ENCODE measurements around the gene KLHL22.

Gene KLHL22

GRCh38 chr22:20400606-20401375 lies 94.8 kb downstream of the KLHL22 start:
- no peak overlapping the region for H4K8ac ChIP-seq (ENCODE audit: low read depth, low read length)
- no peak overlapping the region for H4K91ac ChIP-seq (ENCODE audit: low read depth, low read length)
- no peak overlapping the region for H3K9ac ChIP-seq (ENCODE audit: low read length)
- no peak overlapping the region for H2BK120ac ChIP-seq (ENCODE audit: insufficient read depth, low read length, poor library complexity)
- H3K36me3 ChIP-seq (ENCODE audit: control insufficient read depth in 1 of 2, insufficient read depth in 2 of 2, low read length in 2 of 2) = peaks cover 29 to 42% of the 10 kb centered on the region in 2 experiments
- H3K79me1 ChIP-seq (ENCODE audit: low read length) = no peaks in the 10 kb centered on the region
- no peak overlapping the region for H3K4ac ChIP-seq (ENCODE audit: low read depth, low read length)
- no peak overlapping the region for H3K27ac ChIP-seq (ENCODE audit: low read depth, low read length)
- WGBS (ENCODE audit: extremely low coverage, insufficient coverage, insufficient read length) = no CpG with 5 or more reads among the region's 15 CpGs
- H2AFZ ChIP-seq (ENCODE audit: insufficient read depth, low read length, poor library complexity) = no peak overlapping the region
- no peak for DNase-seq
- peaks cover 4% of the 10 kb centered on the region for H3K9me3 ChIP-seq (ENCODE audit: insufficient read depth, low read depth, low read length)
- H3K27me3 ChIP-seq (ENCODE audit: insufficient read depth, low read length) = no peaks in the 10 kb centered on the region
- no peak overlapping the region for H2AK5ac ChIP-seq (ENCODE audit: low read length)
- no peak overlapping the region for H3K4me2 ChIP-seq (ENCODE audit: low read length)
- H3K79me2 ChIP-seq (ENCODE audit: control insufficient read depth, insufficient read depth, low read length, poor library complexity) = no peaks in the 10 kb centered on the region
- no peak overlapping the region for H3K14ac ChIP-seq (ENCODE audit: low read length)
- H3K4me3 ChIP-seq (ENCODE audit: low read depth, low read length) = no peak overlapping the region
- H4K12ac ChIP-seq (ENCODE audit: low read depth, low read length) = no peak overlapping the region
- no peak overlapping the region for H2BK12ac ChIP-seq (ENCODE audit: low read length)
- H2BK5ac ChIP-seq (ENCODE audit: low read depth, low read length, poor library complexity) = no peak overlapping the region
- H3K18ac ChIP-seq (ENCODE audit: low read length) = no peak overlapping the region
- H3K4me1 ChIP-seq (ENCODE audit: control insufficient read depth in 1 of 2, insufficient read depth in 2 of 2, low read length in 2 of 2) = no peaks in the 10 kb centered on the region
- H3K23ac ChIP-seq (ENCODE audit: low read length) = no peak overlapping the region

- no peak overlapping the region for H2BK120ac ChIP-seq (ENCODE audit: insufficient read depth, low read length, poor library complexity)
- H3K9ac ChIP-seq (ENCODE audit: low read length) = no peak overlapping the region
- no peak overlapping the region for H3K4me3 ChIP-seq (ENCODE audit: low read depth, low read length)
- WGBS (ENCODE audit: extremely low coverage, insufficient coverage, insufficient read length) = no CpG with 5 or more reads among the region's 4 CpGs
- no peak overlapping the region for H2BK5ac ChIP-seq (ENCODE audit: low read depth, low read length, poor library complexity)
- H2BK12ac ChIP-seq (ENCODE audit: low read length) = no peak overlapping the region
- H3K4me2 ChIP-seq (ENCODE audit: low read length) = no peak overlapping the region
- H3K23ac ChIP-seq (ENCODE audit: low read length) = no peak overlapping the region
- H3K14ac ChIP-seq (ENCODE audit: low read length) = no peak overlapping the region
- H2AK5ac ChIP-seq (ENCODE audit: low read length) = no peak overlapping the region
- peaks cover 24 to 36% of the 10 kb centered on the region in 2 experiments for H3K36me3 ChIP-seq (ENCODE audit: control insufficient read depth in 1 of 2, insufficient read depth in 2 of 2, low read length in 2 of 2)
- no peaks in the 10 kb centered on the region for H3K79me1 ChIP-seq (ENCODE audit: low read length)
- no peak for DNase-seq
- H3K4me1 ChIP-seq (ENCODE audit: control insufficient read depth in 1 of 2, insufficient read depth in 2 of 2, low read length in 2 of 2) = peaks cover 6 to 7% of the 10 kb centered on the region in 2 experiments
- H4K8ac ChIP-seq (ENCODE audit: low read depth, low read length) = no peak overlapping the region
- peaks cover 8% of the 10 kb centered on the region for H3K9me3 ChIP-seq (ENCODE audit: insufficient read depth, low read depth, low read length)
- no peak overlapping the region for H3K27ac ChIP-seq (ENCODE audit: low read depth, low read length)
- H4K12ac ChIP-seq (ENCODE audit: low read depth, low read length) = no peak overlapping the region
- no peaks in the 10 kb centered on the region for H3K27me3 ChIP-seq (ENCODE audit: insufficient read depth, low read length)
- H4K91ac ChIP-seq (ENCODE audit: low read depth, low read length) = no peak overlapping the region
- no peaks in the 10 kb centered on the region for H3K79me2 ChIP-seq (ENCODE audit: control insufficient read depth, insufficient read depth, low read length, poor library complexity)
- no peak overlapping the region for H3K18ac ChIP-seq (ENCODE audit: low read length)
- no peak overlapping the region for H2AFZ ChIP-seq (ENCODE audit: insufficient read depth, low read length, poor library complexity)
- no peak overlapping the region for H3K4ac ChIP-seq (ENCODE audit: low read depth, low read length)
Measured at GRCh38 chr22:20399866-20400605, 95.6 kb downstream of the KLHL22 start.

GRCh38 chr22:20398420-20398819 lies 97.2 kb downstream of the KLHL22 start:
- Histone ChIP-seq H3K79me2 (ENCODE audit: control insufficient read depth, insufficient read depth, low read length, poor library complexity) (peaks cover 5% of the 10 kb centered on the region), H2BK120ac (ENCODE audit: insufficient read depth, low read length, poor library complexity) (no peak overlapping the region), H3K79me1 (ENCODE audit: low read length) (peaks cover 5% of the 10 kb centered on the region), H3K4me3 (ENCODE audit: low read depth, low read length) (no peak overlapping the region), H4K91ac (ENCODE audit: low read depth, low read length) (no peak overlapping the region), H4K8ac (ENCODE audit: low read depth, low read length) (no peak overlapping the region), H3K14ac (ENCODE audit: low read length) (no peak overlapping the region), H3K23ac (ENCODE audit: low read length) (no peak overlapping the region), H2AK5ac (ENCODE audit: low read length) (no peak overlapping the region), H3K27me3 (ENCODE audit: insufficient read depth, low read length) (no peaks in the 10 kb centered on the region), H3K4ac (ENCODE audit: low read depth, low read length) (no peak overlapping the region), H3K27ac (ENCODE audit: low read depth, low read length) (no peak overlapping the region), H3K9me3 (ENCODE audit: insufficient read depth, low read depth, low read length) (peaks cover 6% of the 10 kb centered on the region), H3K9ac (ENCODE audit: low read length) (no peak overlapping the region), H3K18ac (ENCODE audit: low read length) (no peak overlapping the region), H2BK5ac (ENCODE audit: low read depth, low read length, poor library complexity) (no peak overlapping the region), H3K4me1 (ENCODE audit: control insufficient read depth in 1 of 2, insufficient read depth in 2 of 2, low read length in 2 of 2) (peaks cover 12 to 15% of the 10 kb centered on the region in 2 experiments), H3K4me2 (ENCODE audit: low read length) (no peak overlapping the region), H2AFZ (ENCODE audit: insufficient read depth, low read length, poor library complexity) (no peak overlapping the region), H3K36me3 (ENCODE audit: control insufficient read depth in 1 of 2, insufficient read depth in 2 of 2, low read length in 2 of 2) (peaks cover 18 to 23% of the 10 kb centered on the region in 2 experiments), H4K12ac (ENCODE audit: low read depth, low read length) (no peak overlapping the region), H2BK12ac (ENCODE audit: low read length) (no peak overlapping the region)
- DNase-seq = no peak
- WGBS (ENCODE audit: extremely low coverage, insufficient coverage, insufficient read length) = no CpG with 5 or more reads among the region's 5 CpGs

- H3K36me3 ChIP-seq (ENCODE audit: control insufficient read depth in 1 of 2, insufficient read depth in 2 of 2, low read length in 2 of 2) = peaks cover 17% of the 10 kb centered on the region in 2 experiments
- no peak overlapping the region for H3K23ac ChIP-seq (ENCODE audit: low read length)
- no peak overlapping the region for H2AFZ ChIP-seq (ENCODE audit: insufficient read depth, low read length, poor library complexity)
- H3K79me1 ChIP-seq (ENCODE audit: low read length) = peaks cover 5% of the 10 kb centered on the region
- no peak overlapping the region for H2BK12ac ChIP-seq (ENCODE audit: low read length)
- no peak overlapping the region for H3K9ac ChIP-seq (ENCODE audit: low read length)
- H2AK5ac ChIP-seq (ENCODE audit: low read length) = no peak overlapping the region
- H3K79me2 ChIP-seq (ENCODE audit: control insufficient read depth, insufficient read depth, low read length, poor library complexity) = peaks cover 5% of the 10 kb centered on the region
- WGBS (ENCODE audit: extremely low coverage, insufficient coverage, insufficient read length) = no CpG with 5 or more reads among the region's 2 CpGs
- H2BK120ac ChIP-seq (ENCODE audit: insufficient read depth, low read length, poor library complexity) = no peak overlapping the region
- H3K9me3 ChIP-seq (ENCODE audit: insufficient read depth, low read depth, low read length) = peaks cover 6% of the 10 kb centered on the region
- H3K4me1 ChIP-seq (ENCODE audit: control insufficient read depth in 1 of 2, insufficient read depth in 2 of 2, low read length in 2 of 2) = peaks cover 13 to 18% of the 10 kb centered on the region in 2 experiments
- H3K4ac ChIP-seq (ENCODE audit: low read depth, low read length) = no peak overlapping the region
- H3K27me3 ChIP-seq (ENCODE audit: insufficient read depth, low read length) = no peaks in the 10 kb centered on the region
- H2BK5ac ChIP-seq (ENCODE audit: low read depth, low read length, poor library complexity) = no peak overlapping the region
- no peak overlapping the region for H3K14ac ChIP-seq (ENCODE audit: low read length)
- no peak overlapping the region for H3K27ac ChIP-seq (ENCODE audit: low read depth, low read length)
- no peak overlapping the region for H4K12ac ChIP-seq (ENCODE audit: low read depth, low read length)
- H3K4me2 ChIP-seq (ENCODE audit: low read length) = no peak overlapping the region
- no peak overlapping the region for H4K91ac ChIP-seq (ENCODE audit: low read depth, low read length)
- no peak overlapping the region for H4K8ac ChIP-seq (ENCODE audit: low read depth, low read length)
- no peak overlapping the region for H3K18ac ChIP-seq (ENCODE audit: low read length)
- DNase-seq = no peak
- H3K4me3 ChIP-seq (ENCODE audit: low read depth, low read length) = no peak overlapping the region
Measured at GRCh38 chr22:20397498-20397897, 98.1 kb downstream of the KLHL22 start.

Data from trophoblast cell (in vitro differentiated cells and primary cell).